Endometrium (tissue), 2 donors: Measurements from ENCODE around the gene PAQR6.

Source experiments
- FAIRE-seq: peaks from 2 replicates; lab custom pipeline; 2012; peaks lifted over from hg19 to GRCh38; lab: Jason Lieb, UNC
- donor health status: control.
- donor health status: control.

The PAQR6 gene

DNA sequence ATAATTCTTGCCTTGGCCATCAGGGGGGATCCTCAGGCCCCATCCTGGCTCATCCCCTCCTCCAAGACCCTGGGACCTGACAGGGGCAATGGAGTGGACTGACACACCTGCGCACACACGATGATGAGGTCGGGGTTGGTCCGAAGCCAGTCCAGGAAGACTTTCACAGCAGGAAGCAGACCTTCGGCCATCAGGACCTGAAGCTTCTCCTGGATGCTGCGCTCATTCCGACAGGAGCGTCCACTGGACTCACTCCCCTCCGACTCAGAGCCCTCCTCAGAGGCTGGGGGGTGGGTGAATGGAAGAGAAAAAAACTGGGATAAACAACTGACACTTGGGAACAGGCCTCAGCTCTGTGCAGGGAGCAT is 15.4 kb upstream of the PAQR6 start:
- no peak for FAIRE-seq

- no peak for FAIRE-seq
Observed at GRCh38 chr1:156262461-156263287, 14.8 kb upstream of the PAQR6 start.

GRCh38 chr1:156260896-156261295 is 13.0 kb upstream of the PAQR6 start:
- no peak for FAIRE-seq

- FAIRE-seq = no peak
Observed at GRCh38 chr1:156259805-156260204, 11.9 kb upstream of the PAQR6 start.

DNA sequence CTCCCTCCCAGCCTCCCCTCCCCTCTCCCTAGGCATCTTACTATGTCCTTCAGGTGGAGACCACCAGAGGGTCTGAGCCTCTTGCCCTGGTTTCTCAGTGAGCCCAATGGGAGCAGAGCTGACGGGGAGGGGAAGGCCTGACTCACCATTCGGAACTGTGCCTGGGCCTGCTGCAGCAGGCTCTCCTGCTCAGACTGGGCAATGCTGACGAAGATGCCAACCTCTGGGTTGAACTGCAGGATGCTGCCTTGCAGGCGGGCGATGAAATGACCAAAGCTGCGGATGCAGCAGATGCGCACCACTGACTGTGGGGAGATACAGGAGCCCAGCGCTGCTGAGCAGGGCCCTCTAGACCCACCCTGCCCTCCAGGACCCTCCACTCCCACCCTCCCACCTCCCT is 11.0 kb upstream of the PAQR6 start:
- FAIRE-seq = no peak

DNA sequence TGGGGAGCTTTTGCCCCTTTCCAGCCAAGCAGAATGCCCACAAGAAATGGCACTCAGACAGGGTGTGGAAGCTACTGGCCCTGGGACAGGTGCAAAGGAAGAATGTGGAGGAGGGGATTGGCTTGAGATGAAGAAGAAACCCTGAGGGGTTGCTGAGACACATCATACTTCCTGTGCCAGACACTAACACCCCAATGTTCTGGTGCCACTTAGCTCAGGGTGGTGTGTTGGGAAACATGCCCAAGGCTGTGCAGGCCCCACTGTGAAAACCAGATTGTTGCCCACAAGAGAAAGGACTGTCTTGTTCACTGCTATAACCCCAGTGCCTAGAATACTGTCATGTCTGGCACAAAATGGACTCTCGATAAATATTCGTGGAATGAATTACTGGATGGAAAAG is 9.9 kb upstream of the PAQR6 start:
- FAIRE-seq = no peak

- no peak for FAIRE-seq
Observed at GRCh38 chr1:156253634-156254033, 5.8 kb upstream of the PAQR6 start.

DNA sequence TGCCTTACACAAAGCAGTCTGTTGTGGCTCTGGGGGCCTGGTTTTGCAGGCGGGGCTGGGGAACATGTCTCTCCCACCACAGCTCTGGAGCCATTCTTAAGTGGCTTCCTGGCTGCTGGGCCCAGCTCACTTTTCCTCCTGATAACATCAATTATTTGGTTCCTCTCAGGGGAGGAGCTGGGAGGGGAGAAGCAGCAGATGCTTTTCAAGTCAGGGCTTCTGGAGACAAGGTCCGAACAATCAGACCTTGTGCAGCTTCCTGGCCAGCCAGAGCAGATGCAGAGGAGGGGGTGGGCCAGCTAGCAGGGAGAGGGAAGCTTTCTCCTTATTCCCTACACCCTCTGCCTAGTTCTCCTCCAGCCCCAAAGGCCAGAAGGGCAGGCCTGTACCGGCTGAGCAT is 3.7 kb upstream of the PAQR6 start:
- FAIRE-seq = no peak

- no peak for FAIRE-seq
Observed at GRCh38 chr1:156249593-156249992, 1.7 kb upstream of the PAQR6 start.

- FAIRE-seq = no peak
Observed at GRCh38 chr1:156248323-156248683, 447 bp upstream of the PAQR6 start.

DNA sequence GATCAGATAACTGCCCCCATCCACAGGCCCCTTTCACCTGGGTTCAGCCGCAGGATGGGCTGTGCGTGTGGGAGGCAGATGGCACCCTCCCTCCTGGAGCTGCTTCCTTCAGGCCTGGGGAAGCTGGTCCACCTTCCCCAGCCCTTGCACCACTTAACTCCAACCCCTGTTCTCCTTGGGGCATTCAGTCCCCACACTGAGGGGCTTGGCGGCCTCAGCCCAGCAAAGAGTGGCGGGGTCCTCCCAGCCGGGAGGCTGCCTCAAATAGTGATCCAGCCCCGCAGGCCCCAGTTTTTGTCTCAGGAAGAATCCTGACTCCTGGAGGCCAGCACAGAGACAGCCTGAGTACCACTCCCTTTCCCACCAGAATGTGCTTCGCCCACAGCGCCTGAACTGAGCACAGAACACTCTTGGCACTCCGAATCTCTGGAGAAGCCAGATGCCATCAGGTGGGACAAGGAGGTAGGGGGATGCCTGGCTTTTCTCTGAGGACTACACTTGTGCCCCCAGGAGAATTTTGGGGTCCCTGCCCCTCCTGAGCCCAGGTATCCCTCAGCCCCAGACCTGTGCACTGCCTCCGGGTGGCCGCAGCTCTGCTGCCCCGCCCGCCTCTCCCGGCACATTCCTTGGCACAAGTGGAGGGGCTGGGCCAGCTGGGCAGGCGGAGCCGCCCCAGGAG is 936 bp downstream of the PAQR6 start:
- FAIRE-seq = no peak

DNA sequence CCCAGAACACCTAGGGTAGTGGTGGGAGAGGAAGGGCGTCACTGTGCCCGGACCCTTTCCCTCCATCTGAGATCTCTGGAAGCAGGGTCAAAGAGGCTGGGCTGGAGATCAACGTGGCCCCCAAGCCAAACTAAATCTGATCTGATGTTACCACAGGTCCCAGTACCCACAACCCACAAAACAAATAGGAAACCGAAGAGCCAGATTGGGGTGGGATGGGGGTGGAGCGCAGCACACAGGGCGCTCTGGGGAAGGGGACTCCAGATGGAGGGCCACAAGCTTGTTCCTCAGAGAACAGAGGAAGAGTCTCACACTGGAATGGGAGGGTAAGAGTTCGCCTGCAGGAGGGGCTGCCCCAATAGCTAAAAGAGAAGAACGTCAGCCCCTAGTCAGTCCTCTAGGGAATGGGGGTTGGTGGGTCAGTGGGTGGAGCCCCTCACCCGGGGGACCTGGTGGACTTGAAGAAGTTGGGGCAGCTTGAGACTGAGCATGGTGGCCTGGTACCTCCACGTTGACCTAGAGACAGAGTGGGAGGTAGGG is 1.5 kb downstream of the PAQR6 start:
- no peak for FAIRE-seq

DNA sequence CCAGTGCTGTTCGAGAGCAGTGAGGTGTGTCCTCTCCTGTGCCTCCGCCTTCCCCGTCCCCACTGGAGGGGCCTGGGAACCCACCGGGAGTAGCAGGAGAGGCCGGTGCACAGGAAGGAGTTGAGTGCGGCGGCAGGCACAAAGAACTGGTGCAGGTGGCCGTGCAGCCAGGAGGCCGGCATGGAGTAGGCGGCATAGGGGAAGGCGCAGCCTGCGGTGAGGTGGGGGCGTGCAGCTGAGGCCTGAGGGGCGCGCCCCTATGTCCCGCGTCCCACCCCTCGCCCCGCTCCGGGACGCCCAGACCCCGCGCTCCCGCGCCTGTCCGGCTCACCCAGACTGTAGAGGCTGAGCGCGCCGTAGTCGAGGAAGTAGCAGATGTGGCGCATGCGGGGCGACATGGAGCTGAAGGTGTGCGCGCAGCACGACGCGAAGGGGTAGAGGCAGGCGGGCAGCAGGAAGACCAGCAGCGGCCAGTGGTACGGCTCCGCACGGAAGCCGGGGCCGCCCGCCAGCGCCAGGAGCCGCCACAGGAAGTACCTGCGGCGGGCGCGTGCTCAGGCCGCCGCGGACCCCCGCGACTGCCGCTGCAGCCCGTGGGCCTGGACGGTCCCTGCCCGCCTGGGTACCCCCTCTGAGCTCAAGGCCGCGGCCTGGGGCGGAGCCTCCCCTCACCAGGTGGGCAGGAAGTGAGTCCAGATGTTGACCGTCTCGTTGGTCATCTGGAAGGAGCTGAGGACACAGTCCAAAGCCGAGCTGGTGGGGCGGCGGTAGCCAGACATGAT is 2.2 kb downstream of the PAQR6 start:
- no peak for FAIRE-seq

- FAIRE-seq = no peak
Observed at GRCh38 chr1:156244712-156245111, 3.1 kb downstream of the PAQR6 start.

- FAIRE-seq = no peak
Observed at GRCh38 chr1:156244126-156244525, 3.7 kb downstream of the PAQR6 start.

GRCh38 chr1:156242738-156243137 is 5.1 kb downstream of the PAQR6 start:
- no peak for FAIRE-seq

GRCh38 chr1:156241926-156242325 is 5.9 kb downstream of the PAQR6 start, which contains the start of gene BGLAP:
TSS of gene BGLAP (plus strand) at chr1:156242184. CDS start at chr1:156242232, 48 bp downstream.
- FAIRE-seq = no peak

DNA sequence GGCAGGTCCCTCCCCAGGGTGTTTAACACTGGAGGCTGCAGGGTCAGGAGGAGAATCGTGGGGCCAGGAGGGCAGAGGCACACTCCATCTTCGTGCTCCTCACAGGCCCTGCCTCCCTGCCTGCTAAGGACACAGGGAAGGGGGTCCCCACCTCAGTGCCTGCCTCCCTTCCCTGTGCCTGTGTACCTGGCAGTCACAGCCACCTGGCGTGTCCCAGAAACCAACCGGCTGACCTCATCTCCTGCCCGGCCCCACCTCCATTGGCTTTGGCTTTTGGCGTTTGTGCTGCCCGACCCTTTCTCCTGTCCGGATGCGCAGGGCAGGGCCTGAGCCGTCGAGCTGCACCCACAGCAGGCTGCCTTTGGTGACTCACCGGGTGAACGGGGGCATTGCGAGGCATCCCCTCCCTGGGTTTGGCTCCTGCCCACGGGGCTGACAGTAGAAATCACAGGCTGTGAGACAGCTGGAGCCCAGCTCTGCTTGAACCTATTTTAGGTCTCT is 6.5 kb downstream of the PAQR6 start:
- FAIRE-seq = no peak

DNA sequence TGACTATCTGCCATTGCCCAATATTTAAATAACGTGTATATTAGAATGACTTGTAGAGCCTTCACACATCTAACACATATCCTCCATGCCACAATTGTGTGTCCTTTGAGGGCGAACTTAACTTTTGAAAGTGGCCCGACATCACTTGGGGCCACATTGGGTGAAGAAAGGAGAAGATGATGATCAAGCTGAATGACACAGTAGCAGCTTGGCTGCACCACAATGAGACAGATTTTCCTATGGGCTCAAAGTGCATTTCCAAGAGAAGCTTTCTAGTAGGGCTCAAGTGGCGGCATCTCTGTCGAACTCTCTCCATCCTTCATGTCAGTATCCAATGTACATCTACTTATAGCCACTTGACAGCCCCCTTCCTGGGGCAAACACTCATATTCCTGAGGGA is 9.6 kb downstream of the PAQR6 start:
- no peak for FAIRE-seq

GRCh38 chr1:156236164-156236563 is 11.7 kb downstream of the PAQR6 start:
- FAIRE-seq = no peak

DNA sequence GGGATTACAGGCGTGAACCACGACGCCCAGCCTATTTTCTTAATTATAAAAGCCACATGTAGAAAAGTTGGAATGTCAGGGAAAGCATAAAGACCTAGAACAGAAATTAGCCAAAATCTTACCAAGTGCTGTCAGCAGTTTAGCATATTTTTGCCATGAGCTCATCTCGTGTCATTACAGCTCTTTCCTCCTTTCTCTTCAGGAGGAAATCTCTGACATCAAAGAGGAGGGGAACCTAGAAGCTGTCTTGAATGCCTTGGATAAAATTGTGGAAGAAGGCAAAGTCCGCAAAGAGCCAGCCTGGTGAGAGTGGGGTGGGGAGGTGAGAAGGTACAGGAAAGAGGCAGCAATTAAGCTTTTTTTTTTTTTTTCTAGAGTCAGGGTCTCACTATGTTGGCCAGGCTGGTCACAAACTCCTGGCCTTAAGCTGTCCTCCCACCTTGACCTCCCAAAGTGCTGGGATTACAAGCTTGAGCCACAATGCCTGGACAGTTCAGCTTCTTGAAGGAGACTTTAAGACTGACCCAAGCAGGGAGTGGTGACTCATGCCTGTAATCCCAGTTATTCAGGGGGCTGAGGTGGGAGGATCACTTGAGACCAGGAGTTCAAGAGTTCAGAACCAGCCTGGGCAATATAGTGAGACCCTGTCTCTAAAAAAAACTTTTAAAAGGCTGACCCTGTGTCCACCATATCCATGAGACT is 14.3 kb downstream of the PAQR6 start:
- no peak for FAIRE-seq
